Fibroblast of lung (primary cell): ENCODE measurements around the gene AMIGO3.

ENCODE experiments used
- CTCF ChIP-seq, 2 donors: IDR thresholded peaks in 1 of 2; conservative IDR thresholded peaks in 1 of 2; 1 replicate in 1 of 2; 2 replicates in 1 of 2; pipeline ENCODE4 v1.5.1; 2011 to 2012; ENCODE audit warnings: low read length in 2 of 2, control low read depth in 1 of 2, inconsistent platforms in 1 of 2, low read depth in 1 of 2, mild to moderate bottlenecking in 1 of 2
- EZH2 ChIP-seq: IDR thresholded peaks from 2 replicates; pipeline ENCODE4 v1.5.1; 2012; ENCODE audit warnings: low read length, control low read depth, mild to moderate bottlenecking; ENCODE audit errors: missing control alignments

- peak; percentile 46 to 53 for TF ChIP-seq CTCF (conservative IDR thresholded peaks at IDR 0.05 in 1 of 2, IDR thresholded peaks at IDR 0.05 in 1 of 2; ENCODE audit: low read depth in 1 of 2, low read length in 2 of 2)
- no peak for TF ChIP-seq EZH2
Observed at GRCh38 chr3:49701388-49702077, 18.0 kb downstream of the AMIGO3 start.
